HEK293 (cell line): ENCODE data around the gene GNAQ.

Experiments
- CTCF ChIP-seq: fragments of 450-650 bp; formaldehyde crosslinking; IDR thresholded peaks from 2 replicates; pipeline ENCODE4 v1.5.1; 2016; ENCODE audit warnings: missing biosample characterization, missing genetic modification characterization
- HOXA7 ChIP-seq: sonication (generic); formaldehyde crosslinking; IDR thresholded peaks from 2 replicates; pipeline ENCODE4 v1.8.1; 2022; ENCODE audit warnings: missing genetic modification reagents, borderline replicate concordance
- ZBTB26 ChIP-seq: fragments of 450-650 bp; formaldehyde crosslinking; optimal IDR thresholded peaks from 2 replicates; pipeline ENCODE3; 2016; ENCODE audit warnings: missing biosample characterization, mild to moderate bottlenecking, missing genetic modification characterization
- ZNF580 ChIP-seq: fragments of 450-650 bp; formaldehyde crosslinking; IDR thresholded peaks from 2 replicates; pipeline ENCODE4 v1.5.1; 2016; ENCODE audit warnings: missing biosample characterization, missing genetic modification characterization

GRCh38 chr9:78005231-78006002, 26.2 kb downstream of the GNAQ start:
- TF ChIP-seq ZBTB26 (tag by site-specific recombination) (no peak), ZNF580 (tag by site-specific recombination) (no peak), CTCF (no peak), HOXA7 (CRISPR knock-in tag) (no peak)
